ENCODE results near the gene VPS45. TPM values are rescaled to one million over a fixed set of nuclear protein-coding genes. Genes with fewer than 3 reads are reported as not detected.

Gene VPS45
- total RNA-seq, 1 experiment from 2014 or later: 51.3 TPM

- Histone ChIP-seq H3K27me3 (replicated peaks; ENCODE audit: insufficient read depth, low read depth, low read length, poor library complexity) (no peaks in the 10 kb centered on the region), H3K4me1 (ENCODE audit: insufficient read depth, low read length, poor library complexity, severe bottlenecking) (peaks cover 3% of the 10 kb centered on the region), H3K4me3 (ENCODE audit: low read depth, low read length, poor library complexity, severe bottlenecking) (no peak overlapping the region), H3K27ac (ENCODE audit: low read depth, low read length, poor library complexity, severe bottlenecking) (no peak overlapping the region), H3K36me3 (ENCODE audit: insufficient read depth, low read length, poor library complexity, severe bottlenecking) (no peaks in the 10 kb centered on the region), H3K9me3 (ENCODE audit: low read depth, low read length, poor library complexity, severe bottlenecking) (no peaks in the 10 kb centered on the region)
- TF ChIP-seq EZH2 (IDR thresholded peaks at IDR 0.05; ENCODE audit: borderline replicate concordance, low read depth, low read length, poor library complexity, severe bottlenecking) (no peak), CTCF (conservative IDR thresholded peaks at IDR 0.05; ENCODE audit: low read depth, low read length) (no peak)
- BruUV-seq (replicated peaks): no TSS peak
- intact Hi-C loops (cut with micrococcal nuclease; ENCODE audit: unreplicated experiment): no loop called here
- POLR2A ChIA-PET (ENCODE audit: low non-redundant PET): no interaction called here
- CTCF ChIA-PET: no interaction called here
- no peak for DNase-seq (ENCODE audit: low spot score)
Observed at GRCh38 chr1:150056407-150056806, 11.2 kb upstream of the VPS45 start.

DNA sequence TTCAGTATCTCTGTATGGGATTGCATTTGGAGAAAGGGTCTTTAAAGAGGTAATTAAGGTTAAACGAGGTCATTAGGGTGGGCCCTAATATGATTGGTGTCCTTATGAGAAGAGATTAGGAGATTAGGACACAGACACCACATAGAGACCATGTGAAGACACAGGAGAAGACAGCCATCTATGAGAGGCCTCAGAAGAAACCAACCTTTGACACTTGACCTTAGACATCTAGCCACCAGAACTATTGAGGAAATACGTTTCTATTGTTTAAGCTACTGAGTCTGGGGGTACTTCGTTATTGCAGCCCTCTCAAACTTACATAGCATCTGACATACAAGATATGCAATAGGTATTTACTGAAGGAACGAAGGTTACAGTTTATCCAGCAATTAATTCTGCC lies 7.3 kb upstream of the VPS45 start:
- H3K27me3 ChIP-seq (replicated peaks; ENCODE audit: insufficient read depth, low read depth, low read length, poor library complexity): no peaks in the 10 kb centered on the region
- CTCF ChIA-PET: no interaction called here
- POLR2A ChIA-PET (ENCODE audit: low non-redundant PET): no interaction called here
- no peak for DNase-seq (ENCODE audit: low spot score)
- no TSS peak for BruUV-seq (replicated peaks)
- no peaks in the 10 kb centered on the region for H3K9me3 ChIP-seq (ENCODE audit: low read depth, low read length, poor library complexity, severe bottlenecking)
- intact Hi-C loops (cut with micrococcal nuclease; ENCODE audit: unreplicated experiment): no loop called here
- no peaks in the 10 kb centered on the region for H3K36me3 ChIP-seq (ENCODE audit: insufficient read depth, low read length, poor library complexity, severe bottlenecking)
- TF ChIP-seq CTCF (conservative IDR thresholded peaks at IDR 0.05; ENCODE audit: low read depth, low read length) (no peak), EZH2 (IDR thresholded peaks at IDR 0.05; ENCODE audit: borderline replicate concordance, low read depth, low read length, poor library complexity, severe bottlenecking) (no peak)
- no peak overlapping the region for H3K4me3 ChIP-seq (ENCODE audit: low read depth, low read length, poor library complexity, severe bottlenecking)
- no peak overlapping the region for H3K27ac ChIP-seq (ENCODE audit: low read depth, low read length, poor library complexity, severe bottlenecking)
- peaks cover 14% of the 10 kb centered on the region for H3K4me1 ChIP-seq (ENCODE audit: insufficient read depth, low read length, poor library complexity, severe bottlenecking)

- DNase-seq (ENCODE audit: low spot score): peak; percentile 71
- H3K27me3 ChIP-seq (replicated peaks; ENCODE audit: insufficient read depth, low read depth, low read length, poor library complexity): no peaks in the 10 kb centered on the region
- no peak overlapping the region for H3K4me3 ChIP-seq (ENCODE audit: low read depth, low read length, poor library complexity, severe bottlenecking)
- ChIA-PET POLR2A (ENCODE audit: low non-redundant PET) (no interaction called here), CTCF (no interaction called here)
- H3K36me3 ChIP-seq (ENCODE audit: insufficient read depth, low read length, poor library complexity, severe bottlenecking): no peaks in the 10 kb centered on the region
- peaks cover 23% of the 10 kb centered on the region for H3K4me1 ChIP-seq (ENCODE audit: insufficient read depth, low read length, poor library complexity, severe bottlenecking)
- peak overlapping the region; percentile 65 for H3K27ac ChIP-seq (ENCODE audit: low read depth, low read length, poor library complexity, severe bottlenecking)
- intact Hi-C loops (cut with micrococcal nuclease; ENCODE audit: unreplicated experiment): no loop called here
- TF ChIP-seq EZH2 (IDR thresholded peaks at IDR 0.05; ENCODE audit: borderline replicate concordance, low read depth, low read length, poor library complexity, severe bottlenecking) (no peak), CTCF (conservative IDR thresholded peaks at IDR 0.05; ENCODE audit: low read depth, low read length) (no peak)
- H3K9me3 ChIP-seq (ENCODE audit: low read depth, low read length, poor library complexity, severe bottlenecking): no peaks in the 10 kb centered on the region
- BruUV-seq (replicated peaks): no TSS peak
Observed at GRCh38 chr1:150061632-150062101, 5.9 kb upstream of the VPS45 start.
